ENCODE measurements around the gene CNTN2.

DNA sequence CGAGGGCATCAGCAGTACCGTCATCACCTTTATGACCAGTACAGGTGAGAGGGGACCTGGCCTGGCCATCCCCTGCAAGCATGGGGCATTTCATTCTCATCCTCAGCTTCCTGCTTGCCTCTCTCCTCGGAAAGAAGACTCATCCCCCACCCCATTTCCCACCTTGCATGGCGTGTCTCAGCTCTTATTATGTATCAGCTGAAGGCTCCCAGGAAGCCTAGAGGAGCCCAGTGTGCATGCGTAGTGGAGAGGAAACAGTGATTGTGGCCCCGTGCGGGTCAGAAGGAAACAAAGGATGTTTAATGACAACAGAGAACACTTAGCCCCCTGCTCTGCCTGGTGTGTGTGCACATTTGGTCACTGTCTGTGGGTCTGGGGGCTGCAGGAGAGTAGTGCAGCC lies 40.3 kb upstream of the CNTN2 start:
- TF ChIP-seq POLR2AphosphoS5 (IDR thresholded peaks at IDR 0.05; ENCODE audit: low read depth, low read length) (no peak), SIN3A (IDR thresholded peaks at IDR 0.05; ENCODE audit: borderline replicate concordance, insufficient read depth, low read depth, low read length) (no peak), TCF7L2 (IDR thresholded peaks at IDR 0.05; ENCODE audit: low read depth, low read length) (no peak)
- TF ChIP-seq, protein P1, sequence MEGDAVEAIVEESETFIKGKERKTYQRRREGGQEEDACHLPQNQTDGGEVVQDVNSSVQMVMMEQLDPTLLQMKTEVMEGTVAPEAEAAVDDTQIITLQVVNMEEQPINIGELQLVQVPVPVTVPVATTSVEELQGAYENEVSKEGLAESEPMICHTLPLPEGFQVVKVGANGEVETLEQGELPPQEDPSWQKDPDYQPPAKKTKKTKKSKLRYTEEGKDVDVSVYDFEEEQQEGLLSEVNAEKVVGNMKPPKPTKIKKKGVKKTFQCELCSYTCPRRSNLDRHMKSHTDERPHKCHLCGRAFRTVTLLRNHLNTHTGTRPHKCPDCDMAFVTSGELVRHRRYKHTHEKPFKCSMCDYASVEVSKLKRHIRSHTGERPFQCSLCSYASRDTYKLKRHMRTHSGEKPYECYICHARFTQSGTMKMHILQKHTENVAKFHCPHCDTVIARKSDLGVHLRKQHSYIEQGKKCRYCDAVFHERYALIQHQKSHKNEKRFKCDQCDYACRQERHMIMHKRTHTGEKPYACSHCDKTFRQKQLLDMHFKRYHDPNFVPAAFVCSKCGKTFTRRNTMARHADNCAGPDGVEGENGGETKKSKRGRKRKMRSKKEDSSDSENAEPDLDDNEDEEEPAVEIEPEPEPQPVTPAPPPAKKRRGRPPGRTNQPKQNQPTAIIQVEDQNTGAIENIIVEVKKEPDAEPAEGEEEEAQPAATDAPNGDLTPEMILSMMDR (IDR thresholded peaks at IDR 0.05) = no peak
- TF ChIP-seq, protein P2, sequence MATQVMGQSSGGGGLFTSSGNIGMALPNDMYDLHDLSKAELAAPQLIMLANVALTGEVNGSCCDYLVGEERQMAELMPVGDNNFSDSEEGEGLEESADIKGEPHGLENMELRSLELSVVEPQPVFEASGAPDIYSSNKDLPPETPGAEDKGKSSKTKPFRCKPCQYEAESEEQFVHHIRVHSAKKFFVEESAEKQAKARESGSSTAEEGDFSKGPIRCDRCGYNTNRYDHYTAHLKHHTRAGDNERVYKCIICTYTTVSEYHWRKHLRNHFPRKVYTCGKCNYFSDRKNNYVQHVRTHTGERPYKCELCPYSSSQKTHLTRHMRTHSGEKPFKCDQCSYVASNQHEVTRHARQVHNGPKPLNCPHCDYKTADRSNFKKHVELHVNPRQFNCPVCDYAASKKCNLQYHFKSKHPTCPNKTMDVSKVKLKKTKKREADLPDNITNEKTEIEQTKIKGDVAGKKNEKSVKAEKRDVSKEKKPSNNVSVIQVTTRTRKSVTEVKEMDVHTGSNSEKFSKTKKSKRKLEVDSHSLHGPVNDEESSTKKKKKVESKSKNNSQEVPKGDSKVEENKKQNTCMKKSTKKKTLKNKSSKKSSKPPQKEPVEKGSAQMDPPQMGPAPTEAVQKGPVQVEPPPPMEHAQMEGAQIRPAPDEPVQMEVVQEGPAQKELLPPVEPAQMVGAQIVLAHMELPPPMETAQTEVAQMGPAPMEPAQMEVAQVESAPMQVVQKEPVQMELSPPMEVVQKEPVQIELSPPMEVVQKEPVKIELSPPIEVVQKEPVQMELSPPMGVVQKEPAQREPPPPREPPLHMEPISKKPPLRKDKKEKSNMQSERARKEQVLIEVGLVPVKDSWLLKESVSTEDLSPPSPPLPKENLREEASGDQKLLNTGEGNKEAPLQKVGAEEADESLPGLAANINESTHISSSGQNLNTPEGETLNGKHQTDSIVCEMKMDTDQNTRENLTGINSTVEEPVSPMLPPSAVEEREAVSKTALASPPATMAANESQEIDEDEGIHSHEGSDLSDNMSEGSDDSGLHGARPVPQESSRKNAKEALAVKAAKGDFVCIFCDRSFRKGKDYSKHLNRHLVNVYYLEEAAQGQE (IDR thresholded peaks at IDR 0.05; ENCODE audit: insufficient read depth in 1 of 2, low read depth in 2 of 2, low read length in 1 of 2) = no peak

Data from Panc1 (cell line).